Ishikawa (cell line): ENCODE measurements around the gene PPARG.

Source experiments
- MAX ChIP-seq: IDR thresholded peaks from 2 replicates; pipeline ENCODE4 v1.6.1; 2012
- REST ChIP-seq: IDR thresholded peaks from 2 replicates; pipeline ENCODE4 v1.6.1; 2012; ENCODE audit warnings: low read depth, mild to moderate bottlenecking
- TAF1 ChIP-seq: IDR thresholded peaks from 2 replicates; pipeline ENCODE4 v1.6.1; 2012; ENCODE audit warnings: low read depth, mild to moderate bottlenecking
- TCF12 ChIP-seq: IDR thresholded peaks from 2 replicates; pipeline ENCODE4 v1.6.1; 2012; ENCODE audit warnings: low read depth
- USF1 ChIP-seq: IDR thresholded peaks from 2 replicates; pipeline ENCODE4 v1.6.1; 2012
- ZBTB7A ChIP-seq: IDR thresholded peaks from 2 replicates; pipeline ENCODE4 v1.6.1; 2012; ENCODE audit warnings: low read depth

GRCh38 chr3:12473511-12473910, 184.6 kb downstream of the PPARG start:
- TF ChIP-seq MAX = no peak
- no peak for TF ChIP-seq TAF1
- TF ChIP-seq TCF12 = no peak
- no peak for TF ChIP-seq ZBTB7A
- TF ChIP-seq USF1 = no peak
- no peak for TF ChIP-seq REST
